Endothelial cell of umbilical vein (primary cell): ENCODE measurements around the gene FLT1. TPM values are rescaled to one million over a fixed set of nuclear protein-coding genes. Genes with fewer than 3 reads are reported as not detected.

Experiments
- BruUV-seq: library from RNA; stranded (reverse); fragments of 400-500 nt; replicated peaks from 2 replicates; lab custom pipeline; 2021; lab: Mats Ljungman, UMichigan
- CTCF ChIA-PET: fragments of 300-600, 350-600 bp; sonication (Branson Sonifier 250); formaldehyde crosslinking; loops from one replicate; lab custom pipeline; 2021; ENCODE audit warnings: antibody characterized with exemption, inconsistent platforms; lab: Charles Lee
- POLR2A ChIA-PET: fragments of 300-600, 350-600 bp; sonication (Branson Sonifier 250); formaldehyde crosslinking; loops from one replicate; lab custom pipeline; 2021; ENCODE audit warnings: antibody characterized with exemption, inconsistent platforms; lab: Charles Lee
- DNase-seq: peaks from one replicate; pipeline ENCODE4 v3.0.0-alpha.2; 2011; ENCODE audit warnings: low read depth, low spot score
- FAIRE-seq: peaks from 2 replicates; lab custom pipeline; 2011; peaks lifted over from hg19 to GRCh38; lab: Jason Lieb, UNC
- H2AFZ ChIP-seq: 2 replicates; pipeline ENCODE4 v1.6.0; 2012; ENCODE audit warnings: low read depth, low read length, control low read depth, inconsistent platforms
- H3K27ac ChIP-seq: 2 replicates; pipeline ENCODE4 v1.5.1; 2011; ENCODE audit warnings: low read depth, mild to moderate bottlenecking, control low read depth, low read length, moderate library complexity; ENCODE audit not compliant: insufficient read depth
- H3K27me3 ChIP-seq, 2 experiments: 2 replicates each; pipeline versions ENCODE4 v1.6.0 to v1.6.1; 2011; ENCODE audit warnings: low read length in 2 of 2, mixed read lengths in 1 of 2; ENCODE audit not compliant: control insufficient read depth in 2 of 2, insufficient read depth in 2 of 2
- H3K36me3 ChIP-seq, 2 experiments: 2 replicates in 1 of 2; 3 replicates in 1 of 2; pipeline ENCODE4 v1.5.1; 2011; ENCODE audit warnings: low read length in 2 of 2, mild to moderate bottlenecking in 1 of 2, moderate library complexity in 1 of 2; ENCODE audit not compliant: control insufficient read depth in 2 of 2, insufficient read depth in 2 of 2; ENCODE audit errors: extremely low read depth in 1 of 2
- H3K4me1 ChIP-seq: 3 replicates; pipeline ENCODE4 v1.5.1; 2011; ENCODE audit warnings: mild to moderate bottlenecking, low read length; ENCODE audit not compliant: control insufficient read depth, insufficient read depth; ENCODE audit errors: extremely low read depth
- H3K4me2 ChIP-seq: 2 replicates; pipeline ENCODE4 v1.6.1; 2011; ENCODE audit warnings: low read length, control low read depth, mixed read lengths; ENCODE audit not compliant: insufficient read depth
- H3K4me3 ChIP-seq, 3 experiments: fragments of 200-600 bp in 1 of 3; sonication (generic), shearing (Covaris generic) in 1 of 3; replicated peaks in 1 of 3; 2 replicates each; pipeline ENCODE4 v1.5.1; 2011 to 2016; ENCODE audit warnings: control low read depth in 3 of 3, low read length in 3 of 3, mild to moderate bottlenecking in 2 of 3, inconsistent platforms in 1 of 3, low read depth in 1 of 3, moderate library complexity in 1 of 3; ENCODE audit not compliant: insufficient read depth in 1 of 3
- H3K79me2 ChIP-seq: 2 replicates; pipeline ENCODE4 v1.6.0; 2012; ENCODE audit warnings: low read length, inconsistent platforms; ENCODE audit not compliant: control insufficient read depth, insufficient read depth
- H3K9ac ChIP-seq: replicated peaks from 2 replicates; pipeline ENCODE3; 2011; ENCODE audit warnings: low read length, control low read depth; ENCODE audit not compliant: insufficient read depth; ENCODE audit errors: extremely low read depth
- H3K9me1 ChIP-seq: replicated peaks from 3 replicates; pipeline ENCODE4 v1.6.0; 2011; ENCODE audit warnings: mild to moderate bottlenecking, low read length; ENCODE audit not compliant: control insufficient read depth, insufficient read depth; ENCODE audit errors: extremely low read depth
- H3K9me3 ChIP-seq: replicated peaks from 2 replicates; pipeline ENCODE4 v1.5.1; 2012; ENCODE audit warnings: low read length, inconsistent platforms; ENCODE audit not compliant: control insufficient read depth, insufficient read depth
- H4K20me1 ChIP-seq: replicated peaks from 2 replicates; pipeline ENCODE3; 2011; ENCODE audit warnings: mild to moderate bottlenecking, low read length; ENCODE audit not compliant: control insufficient read depth, insufficient read depth; ENCODE audit errors: extremely low read depth
- EZH2 ChIP-seq: IDR thresholded peaks from 2 replicates; pipeline ENCODE4 v1.6.1; 2012; ENCODE audit warnings: borderline replicate concordance, low read depth, mild to moderate bottlenecking, moderate library complexity, low read length, inconsistent platforms; ENCODE audit not compliant: severe bottlenecking
- FOS ChIP-seq: IDR thresholded peaks from 2 replicates; pipeline ENCODE4 v1.6.1; 2011; ENCODE audit warnings: mild to moderate bottlenecking, low read length, moderate library complexity, borderline replicate concordance; ENCODE audit not compliant: insufficient read depth
- GATA2 ChIP-seq: IDR thresholded peaks from 2 replicates; pipeline ENCODE4 v1.7.0; 2011; ENCODE audit warnings: low read depth, mild to moderate bottlenecking, moderate library complexity, mixed read lengths, low read length; ENCODE audit not compliant: insufficient read length, insufficient read depth
- JUN ChIP-seq: IDR thresholded peaks from 2 replicates; pipeline ENCODE4 v1.6.1; 2011; ENCODE audit warnings: borderline replicate concordance, low read depth; ENCODE audit not compliant: insufficient read length, insufficient read depth
- MYC ChIP-seq: IDR thresholded peaks from one replicate; pipeline ENCODE4 v1.6.1; 2011; ENCODE audit warnings: mild to moderate bottlenecking, low read depth, low read length
- POLR2A ChIP-seq: IDR thresholded peaks from 2 replicates; pipeline ENCODE4 v1.6.1; 2012; ENCODE audit warnings: low read depth, mild to moderate bottlenecking, control low read depth, low read length
- POLR2AphosphoS5 ChIP-seq: IDR thresholded peaks from 2 replicates; pipeline ENCODE4 v1.6.1; 2012; ENCODE audit warnings: low read depth, mild to moderate bottlenecking, control low read depth, low read length, moderate library complexity; ENCODE audit not compliant: insufficient read depth
- dilution Hi-C: fragments of 300-500 bp; cut with MboI; formaldehyde crosslinking; loops from one replicate; pipeline ENCODE4 v1.15.0; 2019; ENCODE audit warnings: low sequenced_read_pairs; ENCODE audit not compliant: extremely low pct_ligation_motif_present
- intact Hi-C: fragments of 100-400 bp; cut with micrococcal nuclease; formaldehyde crosslinking; loops from one replicate; pipeline ENCODE4 v1.10.0; 2022
- polyA plus RNA-seq, 4 experiments: library from polyadenylated mRNA; depleted of rRNA in 3 of 4; stranded (reverse) in 3 of 4; unstranded in 1 of 4; fragments of >200 nt; gene quantifications; 2 replicates each; pipeline versions ENCODE4 v1.2.1 to v1.2.3, GENCODE V29; 2011 to 2012; ENCODE audit warnings: missing spikeins in 1 of 4
- total RNA-seq: library from RNA; stranded (reverse); gene quantifications from 2 replicates; pipeline ENCODE4 v1.2.3, GENCODE V29; 2021
- TF ChIP-seq, protein P1 (sequence below): IDR thresholded peaks from 2 replicates; pipeline ENCODE4 v1.6.1; 2011; ENCODE audit not compliant: insufficient read depth, insufficient read length
- TF ChIP-seq, protein P2 (sequence below), 2 donors: IDR thresholded peaks; 1 replicate in 1 of 2; 2 replicates in 1 of 2; pipeline ENCODE4 v1.5.1; 2011; ENCODE audit warnings: low read length in 2 of 2, mild to moderate bottlenecking in 2 of 2, moderate library complexity in 2 of 2, control low read depth in 1 of 2, inconsistent platforms in 1 of 2, low read depth in 1 of 2; ENCODE audit not compliant: insufficient read depth in 1 of 2; ENCODE audit errors: extremely low read depth in 1 of 2

Gene FLT1
- total and polyA plus RNA-seq, 2 donors (not counting 3 experiments of a cell fraction or from before 2014, with no cell fraction given) = 16.0 to 104 TPM

DNA sequence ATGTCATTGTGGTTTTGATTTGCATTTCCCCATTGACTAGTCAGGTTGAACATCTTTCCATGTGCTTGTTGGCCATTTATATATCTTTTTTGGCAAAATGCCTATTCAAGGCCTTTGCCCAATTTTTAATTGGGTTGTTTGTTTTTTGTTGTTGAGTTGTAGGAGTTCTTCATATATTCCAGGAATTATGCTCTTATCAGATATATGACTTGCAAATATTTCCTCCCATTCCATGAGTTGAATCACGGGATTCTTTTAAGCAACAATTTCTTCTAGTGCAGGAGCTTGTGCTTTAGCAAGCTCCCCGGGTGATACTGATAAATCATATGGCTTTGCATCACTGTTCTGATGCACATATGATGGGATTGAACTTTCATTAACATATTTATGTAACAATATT lies 47.0 kb upstream of the FLT1 start:
- Histone ChIP-seq H3K4me3 (no peak overlapping the region), H3K9me1 (no peaks in the 10 kb centered on the region), H3K79me2 (no peaks in the 10 kb centered on the region), H3K27me3 (no peaks in the 10 kb centered on the region), H4K20me1 (no peaks in the 10 kb centered on the region), H3K9ac (no peak overlapping the region), H3K4me2 (no peak overlapping the region), H3K36me3 (no peaks in the 10 kb centered on the region), H2AFZ (no peak overlapping the region), H3K4me1 (no peaks in the 10 kb centered on the region), H3K27ac (no peak overlapping the region), H3K9me3 (no peaks in the 10 kb centered on the region)
- ChIA-PET POLR2A (interaction anchor here (0.5 kb wide), 1 partner anchor 249 kb away, joined by 7 read pairs; no protein-coding TSS in a partner anchor), CTCF (no interaction called here)
- no peak for FAIRE-seq
- DNase-seq = peak; percentile 48
- TF ChIP-seq POLR2AphosphoS5 (no peak), FOS (no peak), POLR2A (no peak), EZH2 (no peak), GATA2 (no peak), JUN (no peak), MYC (no peak)
- TF ChIP-seq, protein P1, sequence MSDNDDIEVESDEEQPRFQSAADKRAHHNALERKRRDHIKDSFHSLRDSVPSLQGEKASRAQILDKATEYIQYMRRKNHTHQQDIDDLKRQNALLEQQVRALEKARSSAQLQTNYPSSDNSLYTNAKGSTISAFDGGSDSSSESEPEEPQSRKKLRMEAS = no peak
- TF ChIP-seq, protein P2, sequence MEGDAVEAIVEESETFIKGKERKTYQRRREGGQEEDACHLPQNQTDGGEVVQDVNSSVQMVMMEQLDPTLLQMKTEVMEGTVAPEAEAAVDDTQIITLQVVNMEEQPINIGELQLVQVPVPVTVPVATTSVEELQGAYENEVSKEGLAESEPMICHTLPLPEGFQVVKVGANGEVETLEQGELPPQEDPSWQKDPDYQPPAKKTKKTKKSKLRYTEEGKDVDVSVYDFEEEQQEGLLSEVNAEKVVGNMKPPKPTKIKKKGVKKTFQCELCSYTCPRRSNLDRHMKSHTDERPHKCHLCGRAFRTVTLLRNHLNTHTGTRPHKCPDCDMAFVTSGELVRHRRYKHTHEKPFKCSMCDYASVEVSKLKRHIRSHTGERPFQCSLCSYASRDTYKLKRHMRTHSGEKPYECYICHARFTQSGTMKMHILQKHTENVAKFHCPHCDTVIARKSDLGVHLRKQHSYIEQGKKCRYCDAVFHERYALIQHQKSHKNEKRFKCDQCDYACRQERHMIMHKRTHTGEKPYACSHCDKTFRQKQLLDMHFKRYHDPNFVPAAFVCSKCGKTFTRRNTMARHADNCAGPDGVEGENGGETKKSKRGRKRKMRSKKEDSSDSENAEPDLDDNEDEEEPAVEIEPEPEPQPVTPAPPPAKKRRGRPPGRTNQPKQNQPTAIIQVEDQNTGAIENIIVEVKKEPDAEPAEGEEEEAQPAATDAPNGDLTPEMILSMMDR (IDR thresholded peaks at IDR 0.05; ENCODE audit: extremely low read depth in 1 of 2, insufficient read depth in 1 of 2, low read depth in 1 of 2, low read length in 2 of 2) = no peak
- dilution Hi-C loops (no loop called here), intact Hi-C loops (no loop called here)
- BruUV-seq = no TSS peak
